Measurements from ENCODE around the gene SF3B1. TPM values are rescaled to one million over a fixed set of nuclear protein-coding genes. Genes with fewer than 3 reads are reported as not detected.
A peak's percentile ranks its signal among the peaks of the same experiment; 100 is the strongest.
"Not testable (repeated sequence)": the region's sequence is repeated elsewhere in the genome, so short reads cannot be mapped to it uniquely, and the experiment has no call there.

The SF3B1 gene
- total RNA-seq, 1 donor from 2014 or later, result 141 TPM

- TF ChIP-seq CTCF (IDR thresholded peaks at IDR 0.05; ENCODE audit: insufficient read depth, low read length, severe bottlenecking), result no peak
- FAIRE-seq (no peak), DNase-seq (ENCODE audit: low read depth) (no peak)
- Histone ChIP-seq H3K27me3 (ENCODE audit: control insufficient read depth, insufficient read depth, low read length) (no peaks in the 10 kb centered on the region), H3K36me3 (ENCODE audit: control insufficient read depth, insufficient read depth, low read length) (no peaks in the 10 kb centered on the region), H3K4me3 (ENCODE audit: low read depth, low read length) (no peak overlapping the region)
These were observed 80.7 kb downstream of the SF3B1 start for GRCh38 chr2:197354169-197354558.

- FAIRE-seq, result no peak
These were observed 81.2 kb downstream of the SF3B1 start for GRCh38 chr2:197353393-197354168.

GRCh38 chr2:197349699-197350098, 85.1 kb downstream of the SF3B1 start:
- TF ChIP-seq CTCF (IDR thresholded peaks at IDR 0.05; ENCODE audit: insufficient read depth, low read length, severe bottlenecking), result no peak
- no peak overlapping the region for H3K4me3 ChIP-seq (ENCODE audit: low read depth, low read length)
- FAIRE-seq, result no peak
- DNase-seq (ENCODE audit: low read depth), result no peak
- H3K36me3 ChIP-seq (ENCODE audit: control insufficient read depth, insufficient read depth, low read length), result no peaks in the 10 kb centered on the region
- H3K27me3 ChIP-seq (ENCODE audit: control insufficient read depth, insufficient read depth, low read length), result no peaks in the 10 kb centered on the region

More at GRCh38 chr2:197353393-197354168, 81.2 kb downstream of the SF3B1 start:
- Histone ChIP-seq H3K4me3 (ENCODE audit: low read depth, low read length) (no peak overlapping the region), H3K27me3 (ENCODE audit: control insufficient read depth, insufficient read depth, low read length) (no peaks in the 10 kb centered on the region), H3K36me3 (ENCODE audit: control insufficient read depth, insufficient read depth, low read length) (no peaks in the 10 kb centered on the region)
- DNase-seq (ENCODE audit: low read depth), result no peak
- no peak for TF ChIP-seq CTCF (IDR thresholded peaks at IDR 0.05; ENCODE audit: insufficient read depth, low read length, severe bottlenecking)

- Histone ChIP-seq H3K36me3 (ENCODE audit: control insufficient read depth, insufficient read depth, low read length) (no peaks in the 10 kb centered on the region), H3K27me3 (ENCODE audit: control insufficient read depth, insufficient read depth, low read length) (no peaks in the 10 kb centered on the region)
These were observed 86.0 kb downstream of the SF3B1 start for GRCh38 chr2:197348721-197349360.

GRCh38 chr2:197345846-197346370, 88.9 kb downstream of the SF3B1 start:
- Histone ChIP-seq H3K4me3 (ENCODE audit: low read depth, low read length) (no peak overlapping the region), H3K36me3 (ENCODE audit: control insufficient read depth, insufficient read depth, low read length) (no peaks in the 10 kb centered on the region), H3K27me3 (ENCODE audit: control insufficient read depth, insufficient read depth, low read length) (no peaks in the 10 kb centered on the region)
- peak; percentile 20 for DNase-seq (ENCODE audit: low read depth)
- FAIRE-seq, result no peak
- TF ChIP-seq CTCF (IDR thresholded peaks at IDR 0.05; ENCODE audit: insufficient read depth, low read length, severe bottlenecking), result no peak

More at GRCh38 chr2:197348721-197349360, 86.0 kb downstream of the SF3B1 start:
- FAIRE-seq, result no peak
- DNase-seq (ENCODE audit: low read depth), result no peak
- no peak overlapping the region for H3K4me3 ChIP-seq (ENCODE audit: low read depth, low read length)
- no peak for TF ChIP-seq CTCF (IDR thresholded peaks at IDR 0.05; ENCODE audit: insufficient read depth, low read length, severe bottlenecking)

GRCh38 chr2:197343968-197344367, 90.9 kb downstream of the SF3B1 start:
- not testable (repeated sequence) for H3K36me3 ChIP-seq (ENCODE audit: control insufficient read depth, insufficient read depth, low read length); H3K4me3 ChIP-seq (ENCODE audit: low read depth, low read length); H3K27me3 ChIP-seq (ENCODE audit: control insufficient read depth, insufficient read depth, low read length); DNase-seq (ENCODE audit: low read depth); FAIRE-seq

Measured in bronchial epithelial cell (primary cell).